ENCODE data around the gene DLGAP1. TPM values are rescaled to one million over a fixed set of nuclear protein-coding genes. Genes with fewer than 3 reads are reported as not detected.

Gene DLGAP1
- total RNA-seq, 1 donor from 2014 or later: 0.63 TPM

- no peak for TF ChIP-seq CTCF (conservative IDR thresholded peaks at IDR 0.05; ENCODE audit: low read depth, low read length)
- no peak overlapping the region for H3K4me3 ChIP-seq (ENCODE audit: low read depth, low read length)
- no peak for DNase-seq (ENCODE audit: low read depth)
Observed at GRCh38 chr18:3826021-3826420, 629.1 kb downstream of the DLGAP1 start.

GRCh38 chr18:3824101-3824500, 631.0 kb downstream of the DLGAP1 start:
- no peak for DNase-seq (ENCODE audit: low read depth)
- TF ChIP-seq CTCF (conservative IDR thresholded peaks at IDR 0.05; ENCODE audit: low read depth, low read length): no peak
- no peak overlapping the region for H3K4me3 ChIP-seq (ENCODE audit: low read depth, low read length)

GRCh38 chr18:3823073-3823472, 632.0 kb downstream of the DLGAP1 start:
- DNase-seq (ENCODE audit: low read depth): peak; percentile 57
- no peak overlapping the region for H3K4me3 ChIP-seq (ENCODE audit: low read depth, low read length)
- no peak for TF ChIP-seq CTCF (conservative IDR thresholded peaks at IDR 0.05; ENCODE audit: low read depth, low read length)

GRCh38 chr18:3821524-3821923, 633.6 kb downstream of the DLGAP1 start:
- no peak for DNase-seq (ENCODE audit: low read depth)
- no peak for TF ChIP-seq CTCF (conservative IDR thresholded peaks at IDR 0.05; ENCODE audit: low read depth, low read length)
- no peak overlapping the region for H3K4me3 ChIP-seq (ENCODE audit: low read depth, low read length)

GRCh38 chr18:3819961-3820360, 635.1 kb downstream of the DLGAP1 start:
- no peak overlapping the region for H3K4me3 ChIP-seq (ENCODE audit: low read depth, low read length)
- TF ChIP-seq CTCF (conservative IDR thresholded peaks at IDR 0.05; ENCODE audit: low read depth, low read length): no peak
- DNase-seq (ENCODE audit: low read depth): no peak

- peak; percentile 100 for DNase-seq (ENCODE audit: low read depth)
- TF ChIP-seq CTCF (conservative IDR thresholded peaks at IDR 0.05; ENCODE audit: low read depth, low read length): no peak
- H3K4me3 ChIP-seq (ENCODE audit: low read depth, low read length): no peak overlapping the region
Observed at GRCh38 chr18:3816610-3817363, 638.3 kb downstream of the DLGAP1 start.

GRCh38 chr18:3815991-3816390, 639.1 kb downstream of the DLGAP1 start:
- TF ChIP-seq CTCF (conservative IDR thresholded peaks at IDR 0.05; ENCODE audit: low read depth, low read length): no peak
- DNase-seq (ENCODE audit: low read depth): no peak
- no peak overlapping the region for H3K4me3 ChIP-seq (ENCODE audit: low read depth, low read length)
